Left kidney (tissue), 2 donors: ENCODE data around the gene SSR4. TPM values are rescaled to one million over a fixed set of nuclear protein-coding genes. Genes with fewer than 3 reads are reported as not detected.

Experiments
- DNase-seq: peaks from one replicate; pipeline ENCODE4 v3.0.0-alpha.2; 2013
- polyA plus RNA-seq: library from polyadenylated mRNA; unstranded; fragments of 120-200 nt; gene quantifications from one replicate; pipeline ENCODE4 v1.2.1, GENCODE V29; 2013; ENCODE audit not compliant: insufficient read length

The SSR4 gene
- polyA plus RNA-seq, 1 donor: 134 TPM

DNA sequence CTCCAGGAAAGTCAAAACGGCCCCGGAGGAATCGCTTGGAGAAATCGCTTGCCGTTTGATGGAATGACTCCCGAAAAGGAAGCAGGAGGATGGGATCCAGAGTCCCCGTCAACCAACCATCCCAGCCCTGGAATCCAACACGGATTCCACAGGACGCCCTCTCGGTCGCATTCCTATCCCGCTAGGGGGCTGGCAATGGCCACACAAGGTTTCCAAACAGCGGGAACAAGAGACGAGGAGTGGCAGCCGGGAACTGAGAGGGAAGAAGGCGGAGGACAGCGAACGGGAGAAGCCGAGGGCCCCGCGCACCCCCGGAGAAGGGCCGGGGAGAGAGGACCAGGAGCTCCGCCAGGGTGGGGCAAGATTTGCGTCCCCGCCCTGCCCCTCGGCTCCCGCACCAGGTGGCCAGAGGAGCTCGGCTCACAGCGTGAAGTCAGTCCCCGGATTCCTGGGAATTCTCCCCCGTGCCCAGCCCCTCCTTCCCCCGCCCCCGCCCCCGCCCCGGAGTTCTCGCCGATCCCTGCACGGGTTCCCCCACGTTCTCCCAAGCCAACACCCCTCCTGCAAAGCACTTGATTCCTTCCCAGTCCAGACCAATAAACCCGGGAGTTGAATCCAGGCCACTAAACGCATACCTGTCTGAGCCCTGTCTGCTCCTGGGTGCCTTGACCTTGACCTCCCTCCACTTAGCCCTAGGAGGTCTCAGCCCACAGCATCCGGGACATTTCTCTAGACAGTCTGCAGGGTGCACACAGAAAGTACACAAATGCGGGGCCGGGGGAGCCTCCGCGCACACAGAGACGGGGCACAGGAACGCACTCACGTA is 34.5 kb downstream of the SSR4 start:
- no peak for DNase-seq

DNA sequence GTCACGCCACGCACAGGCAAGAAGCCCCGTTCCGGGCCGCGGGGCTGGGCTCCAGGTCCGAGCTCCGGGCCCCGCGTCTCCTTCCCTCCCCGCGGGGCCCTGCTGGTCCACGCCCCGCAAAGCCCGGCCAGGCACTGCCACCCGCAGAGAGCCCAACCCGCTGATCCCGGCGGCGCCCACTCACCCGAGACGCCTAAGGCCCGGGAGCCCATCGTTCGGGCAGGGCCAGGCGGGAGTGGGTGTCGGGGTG is 35.0 kb downstream of the SSR4 start:
- no peak for DNase-seq

DNA sequence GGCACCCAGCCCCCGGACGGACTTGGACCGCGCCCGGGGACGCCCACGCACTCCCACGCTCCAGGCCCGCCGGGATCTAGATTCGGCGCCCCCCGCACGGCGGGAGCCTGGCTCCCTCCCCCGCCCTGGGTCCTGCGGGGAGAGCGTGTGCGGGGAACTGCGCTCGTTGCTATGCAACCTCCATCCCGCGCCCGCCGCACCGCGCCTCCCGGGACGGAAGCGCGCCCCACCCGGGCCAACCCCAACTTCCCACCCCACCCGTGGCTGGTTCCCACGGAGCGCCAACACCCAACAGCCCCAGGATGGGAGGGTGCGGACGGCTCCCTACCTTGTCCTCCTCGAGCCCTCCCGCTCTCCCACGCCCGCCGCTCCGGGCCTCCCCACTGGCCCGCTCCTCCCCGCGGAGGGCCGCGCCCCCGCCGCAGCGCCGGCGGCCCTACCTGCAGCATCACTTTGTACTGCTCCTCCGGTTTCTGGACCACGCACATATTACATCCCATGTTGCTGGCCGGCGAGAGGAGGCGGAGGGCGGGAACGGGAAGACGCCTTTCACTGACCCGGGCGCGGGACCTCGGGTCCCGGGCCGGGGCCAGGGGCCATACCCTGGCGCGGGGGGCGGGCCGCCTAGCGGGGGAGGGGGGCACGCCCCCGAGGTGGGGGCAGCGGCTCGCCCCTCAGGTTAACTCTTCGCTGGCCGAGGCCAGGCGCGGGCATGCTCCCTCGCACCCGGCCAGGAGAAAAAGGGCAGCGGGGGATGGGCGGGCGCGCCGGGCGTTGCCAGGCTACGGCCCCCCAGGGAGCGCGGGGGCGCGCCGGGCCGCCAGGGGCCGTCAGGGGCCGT is 35.6 kb downstream of the SSR4 start, which contains the start of gene PDZD4:
TSS of gene PDZD4 (minus strand) at position 746 of the 841 bp plus-strand sequence. CDS start at position 500, 246 bp downstream.
- no peak for DNase-seq

DNA sequence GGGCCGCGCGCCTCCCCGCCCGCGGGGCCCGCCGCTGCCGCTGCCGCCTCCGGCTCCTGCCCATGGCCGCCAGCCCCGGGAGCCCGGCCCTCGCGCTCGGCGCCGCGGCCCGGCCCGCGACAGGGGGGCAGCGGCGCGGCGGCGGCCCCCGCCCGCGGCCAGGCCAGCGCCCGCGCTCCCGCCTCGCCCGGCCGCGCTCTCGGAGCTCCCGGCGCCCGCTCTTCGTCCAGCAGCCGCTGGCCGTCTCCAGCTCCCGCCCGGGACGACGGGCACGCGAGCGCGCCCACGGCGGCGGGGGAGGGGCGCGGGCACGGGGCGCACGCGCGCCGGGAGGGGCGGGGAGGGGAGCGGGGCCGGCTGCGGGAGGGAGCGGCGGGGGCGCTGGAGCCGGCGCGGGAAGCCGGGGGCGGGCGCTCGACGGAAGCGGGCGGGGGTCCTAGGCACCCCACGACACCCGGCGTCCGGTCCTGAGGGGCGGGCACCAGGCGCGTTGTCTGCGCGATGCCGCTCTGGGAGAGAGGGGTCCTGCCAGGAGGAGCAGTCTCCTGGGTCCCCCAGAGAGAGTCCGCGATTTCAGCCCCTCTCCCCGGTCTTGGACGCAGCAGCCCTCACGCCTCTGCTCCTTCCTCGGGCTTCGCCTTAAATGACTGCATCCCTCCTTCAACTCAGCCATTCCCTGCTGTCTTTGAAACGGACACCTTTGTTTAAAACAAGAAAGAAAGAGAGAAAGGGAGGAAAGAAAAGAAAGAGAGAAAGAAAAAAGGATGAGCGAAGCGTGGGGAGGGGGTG is 36.4 kb downstream of the SSR4 start:
- no peak for DNase-seq

DNA sequence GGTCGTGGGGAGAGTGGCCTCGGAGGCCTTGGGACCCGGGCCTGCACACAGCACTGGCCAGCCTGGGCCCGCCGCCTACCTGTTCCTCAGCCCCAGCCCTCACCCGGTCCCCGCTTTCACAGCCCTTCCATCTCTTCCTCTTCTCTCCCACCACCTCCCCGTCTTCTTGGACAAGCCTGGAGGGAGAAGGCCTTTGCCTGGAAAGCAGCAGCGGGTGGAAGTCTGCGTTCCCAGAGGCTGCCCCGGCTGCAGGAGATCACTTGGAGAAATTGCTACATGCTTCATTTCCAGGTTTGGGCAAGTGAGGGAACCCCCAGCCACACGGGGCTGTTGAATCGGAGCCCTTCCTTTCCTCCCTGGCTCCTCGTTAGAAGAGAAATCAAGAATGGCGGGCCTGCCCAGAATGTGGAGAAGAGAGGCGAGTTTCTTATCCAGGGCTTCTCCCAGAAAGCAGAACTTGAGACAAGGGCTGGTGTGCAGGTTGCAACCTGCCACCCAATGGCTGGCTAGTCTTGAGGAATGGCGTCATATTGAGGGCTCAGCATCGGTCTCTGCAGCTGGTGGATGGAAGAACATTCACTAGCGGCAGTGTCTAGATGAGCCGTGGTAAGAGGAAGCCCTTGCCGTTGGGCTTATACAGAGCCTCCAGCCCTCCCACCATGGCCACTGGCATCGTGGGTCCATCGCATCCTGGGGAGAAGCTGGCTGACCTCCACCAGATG is 37.1 kb downstream of the SSR4 start:
- DNase-seq: no peak

DNA sequence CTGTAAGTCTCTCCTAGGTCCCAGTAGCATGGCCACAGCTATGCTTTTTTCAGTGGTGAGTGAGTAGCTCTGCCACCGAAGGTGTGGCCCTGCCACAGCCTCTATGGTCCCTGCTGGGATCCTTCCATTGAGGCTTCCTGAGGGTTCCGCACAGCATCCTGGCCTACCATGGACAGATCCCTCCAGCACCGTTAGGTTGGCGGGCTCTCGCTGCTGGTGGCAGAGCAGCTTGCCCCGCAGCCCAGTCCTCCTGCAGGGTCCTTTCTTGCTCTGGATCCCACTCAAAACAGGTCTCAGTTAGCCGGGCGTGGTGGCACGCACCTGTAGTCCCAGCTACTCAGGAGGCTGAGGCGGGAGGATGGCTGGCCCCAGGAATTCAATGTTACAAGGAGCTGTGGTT is 38.3 kb downstream of the SSR4 start:
- DNase-seq: no peak

DNA sequence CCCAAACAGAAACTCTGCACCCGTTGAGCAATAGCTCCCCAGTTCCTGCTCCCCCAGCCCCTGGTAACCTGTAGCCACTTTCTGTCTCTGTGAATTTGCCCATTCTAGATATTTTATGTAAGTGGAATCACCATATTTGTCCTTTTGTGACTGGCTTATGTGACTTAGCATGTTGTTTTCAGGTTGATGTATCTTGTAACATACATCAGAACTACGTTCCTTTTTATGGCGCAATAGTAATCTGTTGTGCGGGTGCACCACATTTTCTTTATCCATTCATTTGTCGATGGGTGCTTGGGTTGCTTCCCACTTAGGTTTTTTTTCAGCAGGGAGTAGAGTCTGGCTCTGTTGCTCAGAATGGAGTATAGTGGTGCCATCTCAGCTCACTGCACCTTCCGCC is 42.5 kb downstream of the SSR4 start:
- no peak for DNase-seq

DNA sequence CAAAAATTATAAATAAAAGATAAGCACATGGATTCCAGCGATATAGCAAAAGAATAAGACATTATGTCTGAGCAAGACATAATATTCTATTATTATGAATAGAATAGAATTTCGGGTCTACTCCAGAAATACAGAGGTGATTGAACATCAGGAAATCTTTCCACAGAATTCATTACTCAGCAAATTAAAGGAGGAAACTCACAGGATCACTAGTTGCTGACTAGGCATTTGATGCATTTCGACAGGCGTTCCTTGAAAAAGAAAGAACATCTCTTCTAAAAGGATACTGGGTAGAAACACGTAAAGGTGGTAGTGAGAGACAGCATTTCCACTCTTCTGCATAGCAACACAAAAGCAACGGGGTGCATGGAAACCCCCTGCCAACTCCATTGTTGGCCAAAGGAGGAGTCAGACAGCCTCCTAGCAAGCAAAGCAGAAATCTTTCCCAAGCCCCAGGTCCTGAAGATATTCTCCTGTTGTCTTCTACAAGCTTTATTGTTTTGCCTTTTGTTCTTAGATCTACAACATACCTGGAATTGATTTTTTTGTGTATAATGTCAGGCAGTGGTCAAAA is 50.1 kb downstream of the SSR4 start:
- no peak for DNase-seq

DNA sequence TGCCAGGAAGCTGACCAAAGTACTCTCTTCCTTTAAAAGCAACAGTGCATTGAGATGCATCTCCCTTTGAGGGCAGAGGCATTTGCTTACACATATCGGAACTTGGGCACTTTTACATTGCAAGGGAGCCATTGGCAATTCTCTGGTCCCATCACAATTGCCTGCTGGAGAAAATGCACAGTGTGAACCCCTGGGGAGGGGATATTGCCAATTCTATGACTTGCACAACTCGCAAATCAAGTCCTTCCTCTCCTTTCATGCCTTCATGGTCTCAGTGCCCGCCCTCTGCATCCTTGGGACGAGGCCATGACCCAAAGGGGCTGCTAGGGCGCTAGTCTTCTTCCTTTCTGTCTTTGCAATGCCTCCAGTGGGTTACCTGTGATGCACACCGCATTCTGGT is 50.7 kb downstream of the SSR4 start:
- DNase-seq: no peak

DNA sequence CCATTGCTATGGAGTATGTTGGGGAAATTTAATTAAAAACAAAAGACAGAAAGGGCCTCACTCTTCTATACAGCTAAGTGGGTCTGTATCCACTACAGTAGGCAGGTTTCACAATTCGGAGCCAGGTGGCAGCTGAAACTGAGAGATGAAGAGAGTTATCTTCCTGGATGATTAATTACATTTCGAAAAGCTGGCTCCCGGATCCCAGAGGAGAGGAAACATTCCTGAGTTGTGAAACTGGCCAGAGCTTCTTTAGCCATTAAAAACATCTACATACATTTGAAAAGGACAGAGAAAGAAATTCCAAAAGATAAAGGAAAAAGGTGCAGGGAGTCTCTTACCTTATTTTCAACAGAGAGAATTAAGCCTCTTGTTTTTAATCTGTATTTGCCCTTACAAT is 51.4 kb downstream of the SSR4 start:
- DNase-seq: no peak

Other genes with a start within 250 kb of the SSR4 start
- 14.7 TPM for gene CCNQ, start 195.5 kb upstream of the SSR4 start, polyA plus RNA-seq
- 33.8 TPM for gene DUSP9, start 147.5 kb upstream of the SSR4 start, polyA plus RNA-seq
- gene PNCK, start 120.9 kb upstream of the SSR4 start, polyA plus RNA-seq: 7.5 TPM
- gene SLC6A8, start 106.7 kb upstream of the SSR4 start, polyA plus RNA-seq: 56.6 TPM
- gene BCAP31, start 70.3 kb upstream of the SSR4 start, polyA plus RNA-seq: 184 TPM
- gene ABCD1, start 69.8 kb upstream of the SSR4 start, polyA plus RNA-seq: 6.4 TPM
- 1.5 TPM for gene PLXNB3, start 30.4 kb upstream of the SSR4 start, polyA plus RNA-seq
- gene SRPK3, start 13.6 kb upstream of the SSR4 start, polyA plus RNA-seq: 0.73 TPM
- 70.1 TPM for gene IDH3G, start 293 bp upstream of the SSR4 start, polyA plus RNA-seq
- gene PDZD4, start 35.9 kb downstream of the SSR4 start, polyA plus RNA-seq: 8.5 TPM
- gene L1CAM, start 91.5 kb downstream of the SSR4 start, polyA plus RNA-seq: 46.9 TPM
- gene AVPR2, start 110.0 kb downstream of the SSR4 start, polyA plus RNA-seq: 2.0 TPM
- 29.1 TPM for gene ARHGAP4, start 131.6 kb downstream of the SSR4 start, polyA plus RNA-seq
- gene NAA10, start 140.4 kb downstream of the SSR4 start, polyA plus RNA-seq: 62.1 TPM
- 20.7 TPM for gene RENBP, start 150.0 kb downstream of the SSR4 start, polyA plus RNA-seq
- 43.2 TPM for gene HCFC1, start 177.2 kb downstream of the SSR4 start, polyA plus RNA-seq
- 5.2 TPM for gene TMEM187, start 178.1 kb downstream of the SSR4 start, polyA plus RNA-seq
- gene IRAK1, start 225.2 kb downstream of the SSR4 start, polyA plus RNA-seq: 54.3 TPM